HepG2 (cell line): ENCODE measurements around the gene ALG11. TPM values are rescaled to one million over a fixed set of nuclear protein-coding genes. Genes with fewer than 3 reads are reported as not detected.
"Not testable (repeated sequence)": the region's sequence is repeated elsewhere in the genome, so short reads cannot be mapped to it uniquely, and the experiment has no call there.

Source experiments
- ATAC-seq: fragments of 200-7000 bp; cut with Tn5 transposase; 3 replicates; pipeline ENCODE4 v1.9.1; 2020; ENCODE audit warnings: mild to moderate bottlenecking, moderate library complexity
- BruUV-seq: library from RNA; stranded (reverse); fragments of 400-500 nt; replicated peaks from 2 replicates; lab custom pipeline; 2021; lab: Mats Ljungman, UMichigan
- CTCF ChIA-PET: fragments of 300-600 bp; formaldehyde crosslinking; extraction: SDS; loops from one replicate; lab custom pipeline; 2021; ENCODE audit warnings: low total read pairs, inconsistent platforms, low intra/inter-chr PET ratio; lab: Yijun Ruan, JAX
- POLR2A ChIA-PET: fragments of 350-600 bp; sonication (Branson Sonifier 250); formaldehyde crosslinking; loops from one replicate; lab custom pipeline; 2020; ENCODE audit warnings: antibody characterized with exemption, inconsistent platforms; lab: Yijun Ruan, JAX
- DNase-seq: peaks from one replicate; pipeline ENCODE4 v3.0.0-alpha.2; 2015; ENCODE audit warnings: low spot score
- FAIRE-seq: peaks from 3 replicates; lab custom pipeline; 2011; peaks lifted over from hg19 to GRCh38; lab: Jason Lieb, UNC
- H2AFZ ChIP-seq: one replicate; pipeline ENCODE4 v1.6.1; 2011; ENCODE audit warnings: low read length, inconsistent platforms
- H3K27ac ChIP-seq: fragments of 300-600 bp; 3 replicates; pipeline ENCODE4 v1.8.0; 2011; ENCODE audit warnings: mixed run types, mild to moderate bottlenecking, mixed read lengths, low read length, inconsistent platforms; ENCODE audit not compliant: insufficient read depth; ENCODE audit errors: extremely low read length
- H3K27me3 ChIP-seq, 2 experiments: fragments of 200-600 bp in 1 of 2; 2 replicates in 1 of 2; 3 replicates in 1 of 2; pipeline versions ENCODE4 v1.6.0 to v1.8.0; 2011; ENCODE audit warnings: low read length in 2 of 2, mild to moderate bottlenecking in 2 of 2, moderate library complexity in 2 of 2, inconsistent platforms in 1 of 2; ENCODE audit not compliant: insufficient read depth in 2 of 2, control insufficient read depth in 1 of 2
- H3K36me3 ChIP-seq, 2 experiments: fragments of 200-600 bp in 1 of 2; replicated peaks in 1 of 2; 2 replicates in 1 of 2; 3 replicates in 1 of 2; pipeline versions ENCODE4 v1.5.1 to v1.8.0; 2011; ENCODE audit warnings: low read length in 2 of 2, inconsistent platforms in 1 of 2; ENCODE audit not compliant: insufficient read depth in 2 of 2, control insufficient read depth in 1 of 2
- H3K4me1 ChIP-seq: 2 replicates; pipeline ENCODE4 v1.5.1; 2012; ENCODE audit warnings: low read length, inconsistent platforms; ENCODE audit not compliant: insufficient read depth
- H3K4me2 ChIP-seq: 2 replicates; pipeline ENCODE4 v1.6.0; 2011; ENCODE audit warnings: low read depth, low read length, inconsistent platforms
- H3K4me3 ChIP-seq, 3 experiments: fragments of 200-600 bp in 1 of 3; sonication (generic), shearing (Covaris generic) in 1 of 3; replicated peaks in 1 of 3; 2 replicates each; pipeline ENCODE4 v1.5.1; 2011 to 2016; ENCODE audit warnings: low read length in 3 of 3, inconsistent platforms in 2 of 3, low read depth in 2 of 3, mild to moderate bottlenecking in 2 of 3, control low read depth in 1 of 3, mixed read lengths in 1 of 3; ENCODE audit not compliant: insufficient read depth in 1 of 3
- H3K79me2 ChIP-seq: one replicate; pipeline ENCODE4 v1.6.1; 2011; ENCODE audit warnings: low read length, inconsistent platforms; ENCODE audit not compliant: insufficient read depth
- H3K9ac ChIP-seq: 2 replicates; pipeline ENCODE4 v1.6.0; 2011; ENCODE audit warnings: mild to moderate bottlenecking, low read depth, low read length, inconsistent platforms; ENCODE audit not compliant: insufficient read depth
- H3K9me3 ChIP-seq: 2 replicates; pipeline ENCODE4 v1.5.1; 2012; ENCODE audit warnings: mild to moderate bottlenecking, low read length
- H4K20me1 ChIP-seq: 2 replicates; pipeline ENCODE4 v1.6.0; 2011; ENCODE audit warnings: inconsistent platforms, mild to moderate bottlenecking, low read length, moderate library complexity; ENCODE audit not compliant: insufficient read depth
- ATF7 ChIP-seq, 2 experiments: fragments of 450-650 bp in 1 of 2; sonication (generic) in 1 of 2; formaldehyde crosslinking in 1 of 2; IDR thresholded peaks; 2 replicates each; pipeline versions ENCODE4 v1.4.0 to v1.6.1; 2016 to 2020; ENCODE audit warnings: antibody characterized with exemption in 1 of 2, mild to moderate bottlenecking in 1 of 2, missing genetic modification reagents in 1 of 2
- MXD4 ChIP-seq: IDR thresholded peaks from 2 replicates; pipeline ENCODE4 v1.6.1; 2016; ENCODE audit warnings: mild to moderate bottlenecking, missing biosample characterization, missing genetic modification reagents
- SIX4 ChIP-seq: sonication (generic); formaldehyde crosslinking; IDR thresholded peaks from 2 replicates; pipeline ENCODE4 v1.4.0; 2020; ENCODE audit warnings: missing genetic modification reagents
- SMYD3 ChIP-seq: sonication (generic); formaldehyde crosslinking; IDR thresholded peaks from 2 replicates; pipeline ENCODE4 v1.8.1; 2023; ENCODE audit warnings: mild to moderate bottlenecking, missing genetic modification reagents
- SNAPC2 ChIP-seq: sonication (generic); formaldehyde crosslinking; IDR thresholded peaks from 2 replicates; pipeline ENCODE4 v1.8.1; 2022; ENCODE audit warnings: mild to moderate bottlenecking, missing genetic modification reagents
- WIZ ChIP-seq: sonication (generic); formaldehyde crosslinking; IDR thresholded peaks from 2 replicates; pipeline ENCODE4 v1.5.1; 2020; ENCODE audit warnings: mild to moderate bottlenecking, missing genetic modification reagents
- ZFP62 ChIP-seq: sonication (generic); formaldehyde crosslinking; IDR thresholded peaks from 2 replicates; pipeline ENCODE4 v1.4.0; 2020; ENCODE audit warnings: missing genetic modification reagents
- ZNF441 ChIP-seq: sonication (generic); formaldehyde crosslinking; IDR thresholded peaks from 2 replicates; pipeline ENCODE4 v1.7.0; 2021; ENCODE audit warnings: missing genetic modification reagents, borderline replicate concordance
- ZNF543 ChIP-seq: sonication (generic); formaldehyde crosslinking; IDR thresholded peaks from 2 replicates; pipeline ENCODE4 v1.4.0; 2020; ENCODE audit warnings: mild to moderate bottlenecking, missing genetic modification reagents
- ZNF616 ChIP-seq: sonication (generic); formaldehyde crosslinking; IDR thresholded peaks from 2 replicates; pipeline ENCODE4 v1.5.0; 2020; ENCODE audit warnings: low read depth, mild to moderate bottlenecking, missing genetic modification reagents
- ZNF766 ChIP-seq: sonication (generic); formaldehyde crosslinking; IDR thresholded peaks from 2 replicates; pipeline ENCODE4 v1.5.0; 2020; ENCODE audit warnings: missing genetic modification reagents, borderline replicate concordance
- WGBS: methylation state at CpG from one replicate; pipeline ENCODE4 v1.1.6; 2017; ENCODE audit warnings: low lambda C conversion rate; 5-methylcytosine and 5-hydroxymethylcytosine counted together
- in situ Hi-C: cut with HindIII; loops from 2 replicates; pipeline ENCODE4 v1.10.0; 2017; ENCODE audit warnings: low pct_unique_long_range_greater_than_20kb; ENCODE audit not compliant: extremely low pct_ligation_motif_present
- intact Hi-C: fragments of 100-400 bp; cut with micrococcal nuclease; formaldehyde crosslinking; loops from one replicate; pipeline ENCODE4 v1.10.0; 2022; ENCODE audit not compliant: unreplicated experiment
- polyA plus RNA-seq, 8 experiments: library from polyadenylated mRNA; depleted of rRNA in 3 of 8; stranded (reverse) in 7 of 8; unstranded in 1 of 8; fragments of >200 nt; fragmentation: Illumina TruSeq in 4 of 8; extraction: Trizol in 4 of 8; gene quantifications; 2 replicates each; pipeline versions ENCODE4 v1.2.1 to v1.2.3, GENCODE V29; 2011 to 2016; ENCODE audit warnings: low read depth in 4 of 8, missing spikeins in 1 of 8, mixed read lengths in 1 of 8; ENCODE audit not compliant: insufficient read depth in 1 of 8
- total RNA-seq, 5 experiments: library from RNA; depleted of rRNA; stranded (reverse); fragments of >200 nt; fragmentation: Illumina TruSeq; extraction: Trizol; gene quantifications; 2 replicates each; pipeline ENCODE4 v1.2.3, GENCODE V29; 2016; ENCODE audit warnings: low read depth in 1 of 5
- TF ChIP-seq, protein P1 (sequence below): sonication (generic); formaldehyde crosslinking; IDR thresholded peaks from 2 replicates; pipeline ENCODE4 v1.5.0; 2020; ENCODE audit warnings: mild to moderate bottlenecking, missing genetic modification reagents
- TF ChIP-seq, protein P2 (sequence below): sonication (generic); formaldehyde crosslinking; IDR thresholded peaks from 2 replicates; pipeline ENCODE4 v1.5.1; 2020; ENCODE audit warnings: mild to moderate bottlenecking, missing genetic modification reagents, borderline replicate concordance
- TF ChIP-seq, protein P3 (sequence below): sonication (generic); formaldehyde crosslinking; conservative IDR thresholded peaks from 2 replicates; pipeline ENCODE4 v1.4.0; 2020; ENCODE audit warnings: missing genetic modification reagents

The ALG11 gene
- total and polyA plus RNA-seq, 2 of the 13 experiments (the other 11 are each of a cell fraction or from before 2014, with no cell fraction given), result 14.7 to 27.9 TPM

DNA sequence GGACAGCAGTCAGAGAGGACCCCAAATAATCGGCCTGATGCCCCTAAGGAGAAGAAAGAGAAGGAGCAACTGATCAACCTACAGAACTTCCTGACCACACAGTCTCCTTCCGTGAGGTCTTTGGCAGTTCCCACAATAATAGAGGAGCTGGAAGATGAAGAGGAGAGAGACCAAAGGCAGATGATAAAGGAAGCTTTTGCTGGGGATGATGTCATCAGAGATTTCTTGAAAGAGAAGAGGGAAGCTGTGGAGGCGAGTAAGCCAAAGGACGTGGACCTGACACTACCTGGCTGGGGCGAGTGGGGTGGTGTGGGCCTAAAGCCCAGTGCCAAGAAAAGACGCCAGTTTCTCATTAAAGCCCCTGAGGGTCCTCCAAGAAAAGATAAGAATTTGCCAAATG lies 18.2 kb downstream of the ALG11 start:
- TF ChIP-seq ATF7 (IDR thresholded peaks at IDR 0.05), result peak; percentile 85
- DNase-seq; H3K9me3 ChIP-seq; H3K27me3 ChIP-seq; H4K20me1 ChIP-seq; POLR2A ChIA-PET; FAIRE-seq; ATAC-seq; CTCF ChIA-PET; H3K9ac ChIP-seq; intact Hi-C loops; H3K27ac ChIP-seq; H3K4me2 ChIP-seq; H3K4me3 ChIP-seq; in situ Hi-C loops; H2AFZ ChIP-seq; TF ChIP-seq ATF7 (CRISPR knock-in tag; IDR thresholded peaks at IDR 0.05): not testable (repeated sequence)
- Histone ChIP-seq H3K79me2 (peaks cover 13% of the 10 kb centered on the region), H3K36me3 (peaks cover 2 to 19% of the 10 kb centered on the region in 2 experiments; a peak in 3 of 5 replicates), H3K4me1 (peaks cover 41% of the 10 kb centered on the region)
- 97% methylated on average over 6 of the region's 6 CpGs for WGBS
- TSS peak; percentile 21 for BruUV-seq

DNA sequence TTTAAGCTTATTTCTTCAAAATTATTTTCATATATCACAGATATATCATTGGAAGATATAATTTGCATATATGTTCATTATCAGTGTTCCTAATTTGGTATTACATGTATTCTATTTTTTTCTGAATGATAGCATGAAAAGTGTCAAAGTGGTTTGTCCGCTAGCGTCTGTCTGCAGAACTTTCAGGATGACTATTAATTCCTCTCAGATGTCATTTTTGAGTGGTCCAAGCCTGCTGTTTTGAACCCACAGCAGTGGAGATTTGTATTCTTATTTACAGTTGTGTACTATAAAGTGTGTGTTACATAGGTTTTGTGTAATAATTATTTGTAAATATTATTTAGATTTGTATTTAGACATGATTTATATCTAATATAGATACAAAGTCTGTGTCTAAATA lies 20.8 kb downstream of the ALG11 start:
- no peaks in the 10 kb centered on the region for H3K9me3 ChIP-seq
- no peak overlapping the region for H2AFZ ChIP-seq
- CTCF ChIA-PET, result no interaction called here
- POLR2A ChIA-PET, result no interaction called here
- no peaks in the 10 kb centered on the region for H3K27me3 ChIP-seq
- H3K36me3 ChIP-seq, result peaks cover 2 to 19% of the 10 kb centered on the region in 2 experiments; a peak in 3 of 5 replicates
- no peak overlapping the region for H3K4me2 ChIP-seq
- no peaks in the 10 kb centered on the region for H4K20me1 ChIP-seq
- ATAC-seq (no peak), DNase-seq (no peak), FAIRE-seq (no peak)
- no peak overlapping the region for H3K27ac ChIP-seq
- no peak overlapping the region for H3K4me3 ChIP-seq
- peaks cover 28% of the 10 kb centered on the region for H3K4me1 ChIP-seq
- no peak overlapping the region for H3K9ac ChIP-seq
- 97% methylated on average over 2 of the region's 2 CpGs for whole genome bisulfite sequencing
- intact Hi-C loops (no loop called here), in situ Hi-C loops (no loop called here)
- peaks cover 4% of the 10 kb centered on the region for H3K79me2 ChIP-seq
- no TSS peak for BruUV-seq
- no peak for TF ChIP-seq SMYD3 (CRISPR knock-in tag)
- TF ChIP-seq, protein P1, sequence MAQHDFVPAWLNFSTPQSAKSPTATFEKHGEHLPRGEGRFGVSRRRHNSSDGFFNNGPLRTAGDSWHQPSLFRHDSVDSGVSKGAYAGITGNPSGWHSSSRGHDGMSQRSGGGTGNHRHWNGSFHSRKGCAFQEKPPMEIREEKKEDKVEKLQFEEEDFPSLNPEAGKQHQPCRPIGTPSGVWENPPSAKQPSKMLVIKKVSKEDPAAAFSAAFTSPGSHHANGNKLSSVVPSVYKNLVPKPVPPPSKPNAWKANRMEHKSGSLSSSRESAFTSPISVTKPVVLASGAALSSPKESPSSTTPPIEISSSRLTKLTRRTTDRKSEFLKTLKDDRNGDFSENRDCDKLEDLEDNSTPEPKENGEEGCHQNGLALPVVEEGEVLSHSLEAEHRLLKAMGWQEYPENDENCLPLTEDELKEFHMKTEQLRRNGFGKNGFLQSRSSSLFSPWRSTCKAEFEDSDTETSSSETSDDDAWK, result no peak
- no peak for TF ChIP-seq ZNF766 (CRISPR knock-in tag)
- TF ChIP-seq WIZ, result no peak
- TF ChIP-seq ZFP62 (CRISPR knock-in tag), result no peak
- TF ChIP-seq SNAPC2, result no peak
- no peak for TF ChIP-seq SIX4
- no peak for TF ChIP-seq ZNF441 (CRISPR knock-in tag)
- TF ChIP-seq, protein P2, sequence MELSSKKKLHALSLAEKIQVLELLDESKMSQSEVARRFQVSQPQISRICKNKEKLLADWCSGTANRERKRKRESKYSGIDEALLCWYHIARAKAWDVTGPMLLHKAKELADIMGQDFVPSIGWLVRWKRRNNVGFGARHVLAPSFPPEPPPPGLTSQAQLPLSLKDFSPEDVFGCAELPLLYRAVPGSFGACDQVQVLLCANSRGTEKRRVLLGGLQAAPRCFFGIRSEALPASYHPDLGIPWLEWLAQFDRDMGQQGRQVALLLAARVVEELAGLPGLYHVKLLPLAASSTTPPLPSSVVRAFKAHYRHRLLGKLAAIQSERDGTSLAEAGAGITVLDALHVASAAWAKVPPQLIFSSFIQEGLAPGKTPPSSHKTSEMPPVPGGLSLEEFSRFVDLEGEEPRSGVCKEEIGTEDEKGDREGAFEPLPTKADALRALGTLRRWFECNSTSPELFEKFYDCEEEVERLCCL, result no peak
- no peak for TF ChIP-seq MXD4 (CRISPR knock-in tag)
- TF ChIP-seq ZNF616 (CRISPR knock-in tag), result no peak
- TF ChIP-seq, protein P3, sequence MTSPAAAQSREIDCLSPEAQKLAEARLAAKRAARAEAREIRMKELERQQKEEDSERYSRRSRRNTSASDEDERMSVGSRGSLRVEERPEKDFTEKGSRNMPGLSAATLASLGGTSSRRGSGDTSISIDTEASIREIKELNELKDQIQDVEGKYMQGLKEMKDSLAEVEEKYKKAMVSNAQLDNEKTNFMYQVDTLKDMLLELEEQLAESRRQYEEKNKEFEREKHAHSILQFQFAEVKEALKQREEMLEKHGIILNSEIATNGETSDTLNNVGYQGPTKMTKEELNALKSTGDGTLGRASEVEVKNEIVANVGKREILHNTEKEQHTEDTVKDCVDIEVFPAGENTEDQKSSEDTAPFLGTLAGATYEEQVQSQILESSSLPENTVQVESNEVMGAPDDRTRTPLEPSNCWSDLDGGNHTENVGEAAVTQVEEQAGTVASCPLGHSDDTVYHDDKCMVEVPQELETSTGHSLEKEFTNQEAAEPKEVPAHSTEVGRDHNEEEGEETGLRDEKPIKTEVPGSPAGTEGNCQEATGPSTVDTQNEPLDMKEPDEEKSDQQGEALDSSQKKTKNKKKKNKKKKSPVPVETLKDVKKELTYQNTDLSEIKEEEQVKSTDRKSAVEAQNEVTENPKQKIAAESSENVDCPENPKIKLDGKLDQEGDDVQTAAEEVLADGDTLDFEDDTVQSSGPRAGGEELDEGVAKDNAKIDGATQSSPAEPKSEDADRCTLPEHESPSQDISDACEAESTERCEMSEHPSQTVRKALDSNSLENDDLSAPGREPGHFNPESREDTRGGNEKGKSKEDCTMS (CRISPR knock-in tag), result no peak
- TF ChIP-seq ZNF543 (CRISPR knock-in tag), result no peak
